ENCODE measurements around the gene HJV.
A peak's percentile ranks its signal among the peaks of the same experiment; 100 is the strongest.

Gene HJV

DNA sequence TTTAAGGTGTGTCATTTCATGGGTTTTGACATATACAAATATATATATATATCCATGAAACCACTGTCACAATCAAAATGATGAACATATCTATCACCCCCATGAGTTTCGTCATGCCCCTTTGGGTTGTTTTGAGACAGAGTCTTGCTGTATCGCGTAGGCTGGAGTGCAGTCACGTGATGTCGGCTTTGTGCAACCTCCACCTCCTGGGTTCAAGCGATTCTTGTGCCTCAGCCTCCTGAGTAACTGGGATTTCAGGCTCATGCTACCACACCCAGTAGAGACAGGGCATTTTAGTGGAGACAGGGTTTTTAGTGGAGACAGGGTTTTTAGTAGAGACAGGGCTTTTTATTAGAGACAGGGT, 8.0 kb downstream of the HJV start:
- TF ChIP-seq, protein P1, sequence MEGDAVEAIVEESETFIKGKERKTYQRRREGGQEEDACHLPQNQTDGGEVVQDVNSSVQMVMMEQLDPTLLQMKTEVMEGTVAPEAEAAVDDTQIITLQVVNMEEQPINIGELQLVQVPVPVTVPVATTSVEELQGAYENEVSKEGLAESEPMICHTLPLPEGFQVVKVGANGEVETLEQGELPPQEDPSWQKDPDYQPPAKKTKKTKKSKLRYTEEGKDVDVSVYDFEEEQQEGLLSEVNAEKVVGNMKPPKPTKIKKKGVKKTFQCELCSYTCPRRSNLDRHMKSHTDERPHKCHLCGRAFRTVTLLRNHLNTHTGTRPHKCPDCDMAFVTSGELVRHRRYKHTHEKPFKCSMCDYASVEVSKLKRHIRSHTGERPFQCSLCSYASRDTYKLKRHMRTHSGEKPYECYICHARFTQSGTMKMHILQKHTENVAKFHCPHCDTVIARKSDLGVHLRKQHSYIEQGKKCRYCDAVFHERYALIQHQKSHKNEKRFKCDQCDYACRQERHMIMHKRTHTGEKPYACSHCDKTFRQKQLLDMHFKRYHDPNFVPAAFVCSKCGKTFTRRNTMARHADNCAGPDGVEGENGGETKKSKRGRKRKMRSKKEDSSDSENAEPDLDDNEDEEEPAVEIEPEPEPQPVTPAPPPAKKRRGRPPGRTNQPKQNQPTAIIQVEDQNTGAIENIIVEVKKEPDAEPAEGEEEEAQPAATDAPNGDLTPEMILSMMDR (conservative IDR thresholded peaks at IDR 0.05; ENCODE audit: low read depth, low read length), result no peak
- H3K79me2 ChIP-seq (ENCODE audit: insufficient read depth, low read depth), result no peaks in the 10 kb centered on the region
- no peak overlapping the region for H2AFZ ChIP-seq (ENCODE audit: low read depth)

GRCh38 chr1:146012703-146013558, 8.6 kb downstream of the HJV start:
- no peaks in the 10 kb centered on the region for H3K36me3 ChIP-seq (ENCODE audit: insufficient read depth)
- H3K4me1 ChIP-seq (ENCODE audit: low read depth, poor library complexity, severe bottlenecking), result peaks cover 7% of the 10 kb centered on the region
- no peak overlapping the region for H3K9ac ChIP-seq
- no peak overlapping the region for H2AFZ ChIP-seq (ENCODE audit: low read depth)
- H3K4me2 ChIP-seq, result peak overlapping the region; percentile 1; the same call in 1 of the 2 replicates
- H4K20me1 ChIP-seq (ENCODE audit: insufficient read depth), result no peaks in the 10 kb centered on the region
- H3K27me3 ChIP-seq (ENCODE audit: insufficient read depth, low read depth), result no peaks in the 10 kb centered on the region
- TF ChIP-seq, protein P1 (conservative IDR thresholded peaks at IDR 0.05; ENCODE audit: low read depth, low read length), result peak; percentile 97
- no peaks in the 10 kb centered on the region for H3K79me2 ChIP-seq (ENCODE audit: insufficient read depth, low read depth)
- no peak overlapping the region for H3K27ac ChIP-seq
- no peak overlapping the region for H3K4me3 ChIP-seq (IDR thresholded peaks at IDR 0.05; ENCODE audit: insufficient read depth, low read depth, low read length)

More for the DNA sequence above, 8.0 kb downstream of the HJV start:
- peaks cover 7% of the 10 kb centered on the region for H3K4me1 ChIP-seq (ENCODE audit: low read depth, poor library complexity, severe bottlenecking)
- no peak overlapping the region for H3K4me3 ChIP-seq (IDR thresholded peaks at IDR 0.05; ENCODE audit: insufficient read depth, low read depth, low read length)
- no peak overlapping the region; the same call in 1 of the 2 replicates for H3K4me2 ChIP-seq
- no peaks in the 10 kb centered on the region for H4K20me1 ChIP-seq (ENCODE audit: insufficient read depth)
- H3K36me3 ChIP-seq (ENCODE audit: insufficient read depth), result no peaks in the 10 kb centered on the region
- H3K9ac ChIP-seq, result no peak overlapping the region
- H3K27me3 ChIP-seq (ENCODE audit: insufficient read depth, low read depth), result no peaks in the 10 kb centered on the region
- no peak overlapping the region for H3K27ac ChIP-seq

DNA sequence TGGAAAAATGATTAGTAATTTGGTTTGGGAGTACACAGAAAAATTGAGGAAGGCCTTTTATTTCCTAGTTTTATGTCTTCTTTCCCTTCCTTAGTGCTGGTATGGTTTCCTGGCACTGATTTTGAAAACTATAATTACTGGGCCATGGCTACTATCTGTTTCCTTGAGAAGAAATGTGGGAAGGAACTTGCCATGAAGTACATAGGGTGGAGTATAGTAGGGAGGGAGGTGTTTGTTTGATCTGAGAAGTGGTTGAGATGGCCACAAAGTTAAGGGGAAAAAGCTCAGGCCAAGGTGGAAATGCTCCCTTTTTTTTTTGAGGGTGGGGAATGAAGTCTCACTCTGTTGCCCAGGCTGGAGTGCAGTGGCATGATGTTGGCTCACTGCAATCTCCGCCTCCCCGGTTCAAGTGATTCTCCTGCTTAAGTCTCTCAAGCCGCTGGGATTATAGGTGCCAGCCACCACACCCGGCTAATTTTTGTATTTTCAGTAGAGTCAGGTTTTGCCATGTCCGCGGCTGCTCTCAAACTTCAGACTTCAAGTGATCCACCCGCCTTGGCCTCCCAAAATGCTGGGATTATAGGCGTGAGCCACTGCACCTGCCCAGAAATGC, 11.3 kb downstream of the HJV start:
- Histone ChIP-seq H3K27me3 (ENCODE audit: insufficient read depth, low read depth) (no peaks in the 10 kb centered on the region), H3K27ac (no peak overlapping the region), H3K4me3 (IDR thresholded peaks at IDR 0.05; ENCODE audit: insufficient read depth, low read depth, low read length) (no peak overlapping the region), H3K9ac (no peak overlapping the region), H2AFZ (ENCODE audit: low read depth) (no peak overlapping the region), H3K36me3 (ENCODE audit: insufficient read depth) (no peaks in the 10 kb centered on the region), H3K4me1 (ENCODE audit: low read depth, poor library complexity, severe bottlenecking) (peaks cover 17% of the 10 kb centered on the region), H3K4me2 (no peak overlapping the region), H4K20me1 (ENCODE audit: insufficient read depth) (no peaks in the 10 kb centered on the region), H3K79me2 (ENCODE audit: insufficient read depth, low read depth) (no peaks in the 10 kb centered on the region)
- TF ChIP-seq, protein P1 (conservative IDR thresholded peaks at IDR 0.05; ENCODE audit: low read depth, low read length), result no peak

- no peak overlapping the region for H3K4me3 ChIP-seq (IDR thresholded peaks at IDR 0.05; ENCODE audit: insufficient read depth, low read depth, low read length)
- H3K79me2 ChIP-seq (ENCODE audit: insufficient read depth, low read depth), result no peaks in the 10 kb centered on the region
- H3K36me3 ChIP-seq (ENCODE audit: insufficient read depth), result no peaks in the 10 kb centered on the region
- H3K27ac ChIP-seq, result no peak overlapping the region
- H2AFZ ChIP-seq (ENCODE audit: low read depth), result peak overlapping the region; percentile 63; the same call in 1 of the 2 replicates
- H3K4me1 ChIP-seq (ENCODE audit: low read depth, poor library complexity, severe bottlenecking), result peaks cover 9% of the 10 kb centered on the region
- no peaks in the 10 kb centered on the region for H3K27me3 ChIP-seq (ENCODE audit: insufficient read depth, low read depth)
- TF ChIP-seq, protein P1 (conservative IDR thresholded peaks at IDR 0.05; ENCODE audit: low read depth, low read length), result peak; percentile 61
- H4K20me1 ChIP-seq (ENCODE audit: insufficient read depth), result no peaks in the 10 kb centered on the region
- H3K9ac ChIP-seq, result no peak overlapping the region
- no peak overlapping the region; the same call in 1 of the 2 replicates for H3K4me2 ChIP-seq
Observed at GRCh38 chr1:146007489-146008133, 13.9 kb downstream of the HJV start.

Data from KMS-11 (cell line).